GM18505 (cell line): Measurements from ENCODE around the gene NRROS.
"Not testable (repeated sequence)": the region's sequence is repeated elsewhere in the genome, so short reads cannot be mapped to it uniquely, and the experiment has no call there.

Experiments
- ATAC-seq: cut with Tn5 transposase; IDR thresholded peaks from one replicate; pipeline ENCODE4 v1.9.1; 2021; ENCODE audit not compliant: unreplicated experiment
- POLR2A ChIP-seq: IDR thresholded peaks from 4 replicates; pipeline ENCODE4 v1.6.1; 2011; ENCODE audit warnings: borderline replicate concordance; ENCODE audit not compliant: insufficient read depth, insufficient read length; ENCODE audit errors: extremely low read depth

NRROS gene

GRCh38 chr3:196634224-196634623 is 5.3 kb upstream of the NRROS start:
- ATAC-seq, result no peak
- no peak for TF ChIP-seq POLR2A

GRCh38 chr3:196634829-196635228 is 4.7 kb upstream of the NRROS start:
- TF ChIP-seq POLR2A, result no peak
- no peak for ATAC-seq

GRCh38 chr3:196636369-196637349 is 2.8 kb upstream of the NRROS start:
- no peak for ATAC-seq
- no peak for TF ChIP-seq POLR2A

GRCh38 chr3:196637941-196638340 is 1.6 kb upstream of the NRROS start:
- ATAC-seq, result not testable (repeated sequence)

GRCh38 chr3:196638861-196639482 is 522 bp upstream of the NRROS start:
- no peak for TF ChIP-seq POLR2A
- no peak for ATAC-seq

- no peak for ATAC-seq
- TF ChIP-seq POLR2A, result peak; percentile 36
Measured at GRCh38 chr3:196640297-196641018, 964 bp downstream of the NRROS start.

- no peak for ATAC-seq
- TF ChIP-seq POLR2A, result no peak
Measured at GRCh38 chr3:196641333-196642054, 2.0 kb downstream of the NRROS start.

GRCh38 chr3:196642434-196642833 is 2.9 kb downstream of the NRROS start:
- no peak for ATAC-seq
- TF ChIP-seq POLR2A, result no peak

- ATAC-seq, result peak; percentile 65
- peak; percentile 61 for TF ChIP-seq POLR2A
Measured at GRCh38 chr3:196643201-196643749, 3.8 kb downstream of the NRROS start.

- ATAC-seq, result no peak
- no peak for TF ChIP-seq POLR2A
Measured at GRCh38 chr3:196643761-196644160, 4.3 kb downstream of the NRROS start.

- TF ChIP-seq POLR2A, result peak; percentile 13
Measured at GRCh38 chr3:196645096-196645495, 5.6 kb downstream of the NRROS start.

GRCh38 chr3:196645897-196646665 is 6.6 kb downstream of the NRROS start:
- no peak for ATAC-seq
- TF ChIP-seq POLR2A, result no peak

More at GRCh38 chr3:196645096-196645495, 5.6 kb downstream of the NRROS start:
- no peak for ATAC-seq
